Measurements from ENCODE around the gene HECTD4. TPM values are rescaled to one million over a fixed set of nuclear protein-coding genes. Genes with fewer than 3 reads are reported as not detected.
"Not testable (repeated sequence)": the region's sequence is repeated elsewhere in the genome, so short reads cannot be mapped to it uniquely, and the experiment has no call there.

Gene HECTD4
- total RNA-seq, 1 donor from 2014 or later, result 62.1 TPM

GRCh38 chr12:112418608-112419296 lies 36.5 kb upstream of the HECTD4 start, which contains the start of gene PTPN11:
TSS of gene PTPN11 (plus strand) at chr12:112418947. CDS start at chr12:112419112, 165 bp downstream.
- Mint-ChIP-seq H3K4me1 (ENCODE audit: unreplicated experiment) (peaks cover 17% of the 10 kb centered on the region), H3K4me3 (peak within 1 kb of the TSS; percentile 93), H3K27ac (peak within 1 kb of the TSS; percentile 99), H3K9me3 (no peaks in the 10 kb centered on the region), H3K36me3 (no peaks in the 10 kb centered on the region), H3K27me3 (no peaks in the 10 kb centered on the region)
- TF ChIP-seq CTCF (conservative IDR thresholded peaks at IDR 0.05), result peak; percentile 81
- DNase-seq (ENCODE audit: extremely low spot score, unreplicated experiment), result peak; percentile 93

DNA sequence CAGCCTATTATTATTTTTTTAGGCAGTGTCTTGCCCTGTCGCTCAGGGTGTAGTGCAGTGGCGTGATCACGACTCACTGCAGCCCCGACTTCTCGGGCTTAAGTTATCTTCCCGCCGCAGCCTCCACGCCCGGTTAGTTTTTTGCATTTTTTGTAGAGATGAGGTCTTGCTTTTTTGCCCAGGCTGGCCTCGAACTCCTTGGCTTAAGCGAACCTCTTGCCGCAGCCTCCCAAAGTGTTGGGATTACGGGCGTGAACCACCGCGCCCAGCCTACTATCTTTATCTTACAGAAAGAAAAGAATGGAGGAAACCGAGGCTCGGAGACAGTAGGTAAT lies 36.0 kb upstream of the HECTD4 start:
- no peak for TF ChIP-seq CTCF (conservative IDR thresholded peaks at IDR 0.05)
- Mint-ChIP-seq H3K9me3 (no peaks in the 10 kb centered on the region), H3K4me3 (peak overlapping the region; percentile 93), H3K27ac (peak overlapping the region; percentile 99), H3K4me1 (ENCODE audit: unreplicated experiment) (peaks cover 17% of the 10 kb centered on the region), H3K36me3 (no peaks in the 10 kb centered on the region), H3K27me3 (no peaks in the 10 kb centered on the region)
- DNase-seq (ENCODE audit: extremely low spot score, unreplicated experiment), result no peak

DNA sequence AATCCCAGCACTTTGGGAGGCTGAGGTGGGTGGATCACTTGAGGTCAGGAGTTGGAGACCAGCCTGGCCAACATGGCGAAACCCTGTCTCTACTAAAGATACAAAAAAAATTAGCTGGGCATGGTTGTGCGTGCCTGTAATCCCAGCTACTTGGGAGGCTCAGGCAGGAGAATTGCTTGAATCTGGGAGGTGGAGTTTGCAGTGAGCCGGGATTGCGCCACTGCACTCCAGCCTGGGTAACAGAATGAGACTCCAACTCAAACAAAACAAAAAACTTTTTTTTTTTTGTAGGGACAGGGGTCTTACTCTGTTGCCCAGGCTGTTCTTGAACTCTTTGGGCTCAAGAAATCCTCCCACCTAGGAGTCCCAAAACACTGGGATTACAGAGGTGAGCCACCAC lies 33.2 kb upstream of the HECTD4 start:
- not testable (repeated sequence) for H3K9me3 Mint-ChIP-seq; H3K27me3 Mint-ChIP-seq; H3K36me3 Mint-ChIP-seq; H3K4me3 Mint-ChIP-seq; DNase-seq (ENCODE audit: extremely low spot score, unreplicated experiment); H3K27ac Mint-ChIP-seq
- H3K4me1 Mint-ChIP-seq (ENCODE audit: unreplicated experiment), result peaks cover 15% of the 10 kb centered on the region

GRCh38 chr12:112413855-112414625 lies 31.8 kb upstream of the HECTD4 start:
- H3K4me1 Mint-ChIP-seq (ENCODE audit: unreplicated experiment), result peaks cover 10% of the 10 kb centered on the region
- no peak overlapping the region for H3K4me3 Mint-ChIP-seq

GRCh38 chr12:112409906-112410244 lies 27.6 kb upstream of the HECTD4 start:
- Mint-ChIP-seq H3K4me3 (peak overlapping the region; percentile 100), H3K27ac (peak overlapping the region; percentile 100), H3K9me3 (no peaks in the 10 kb centered on the region), H3K4me1 (ENCODE audit: unreplicated experiment) (peaks cover 10% of the 10 kb centered on the region), H3K27me3 (no peaks in the 10 kb centered on the region), H3K36me3 (peaks cover 33% of the 10 kb centered on the region)
- no peak for TF ChIP-seq CTCF (conservative IDR thresholded peaks at IDR 0.05)
- no peak for DNase-seq (ENCODE audit: extremely low spot score, unreplicated experiment)

More at GRCh38 chr12:112413855-112414625, 31.8 kb upstream of the HECTD4 start:
- H3K9me3 Mint-ChIP-seq, result no peaks in the 10 kb centered on the region
- no peaks in the 10 kb centered on the region for H3K27me3 Mint-ChIP-seq
- DNase-seq (ENCODE audit: extremely low spot score, unreplicated experiment), result no peak
- no peak for TF ChIP-seq CTCF (conservative IDR thresholded peaks at IDR 0.05)
- no peak overlapping the region for H3K27ac Mint-ChIP-seq
- peaks cover 6% of the 10 kb centered on the region for H3K36me3 Mint-ChIP-seq
